COLO829 (cell line): ENCODE measurements around the gene METTL22.
A peak's percentile ranks its signal among the peaks of the same experiment; 100 is the strongest.

Experiments used
- DNase-seq: peaks from one replicate; pipeline ENCODE4 v3.0.0; 2012; ENCODE audit warnings: low spot score

Gene METTL22

GRCh38 chr16:8632675-8633182 is 11.2 kb downstream of the METTL22 start:
- no peak for DNase-seq

- DNase-seq: no peak
Observed at GRCh38 chr16:8634991-8635736, 13.7 kb downstream of the METTL22 start.

- no peak for DNase-seq
Observed at GRCh38 chr16:8639694-8640093, 18.2 kb downstream of the METTL22 start.

GRCh38 chr16:8641671-8642070 is 20.2 kb downstream of the METTL22 start:
- no peak for DNase-seq

GRCh38 chr16:8642146-8642545 is 20.6 kb downstream of the METTL22 start:
- no peak for DNase-seq

GRCh38 chr16:8644211-8645140 is 23.0 kb downstream of the METTL22 start:
- DNase-seq: no peak

- DNase-seq: no peak
Observed at GRCh38 chr16:8645141-8645521, 23.6 kb downstream of the METTL22 start.

- DNase-seq: no peak
Observed at GRCh38 chr16:8645831-8646230, 24.3 kb downstream of the METTL22 start.

GRCh38 chr16:8646326-8647053 is 25.0 kb downstream of the METTL22 start:
- DNase-seq: no peak

- DNase-seq: no peak
Observed at GRCh38 chr16:8647721-8648318, 26.3 kb downstream of the METTL22 start.

GRCh38 chr16:8648877-8649276 is 27.4 kb downstream of the METTL22 start:
- DNase-seq: no peak

GRCh38 chr16:8649829-8650554 is 28.5 kb downstream of the METTL22 start:
- DNase-seq: no peak

- peak; percentile 50 for DNase-seq
Observed at GRCh38 chr16:8651958-8652357, 30.5 kb downstream of the METTL22 start.

GRCh38 chr16:8655184-8655717 is 33.8 kb downstream of the METTL22 start:
- no peak for DNase-seq

- no peak for DNase-seq
Observed at GRCh38 chr16:8656376-8656775, 34.9 kb downstream of the METTL22 start.

GRCh38 chr16:8660841-8661301 is 39.4 kb downstream of the METTL22 start:
- peak; percentile 49 for DNase-seq

- DNase-seq: no peak
Observed at GRCh38 chr16:8661703-8662102, 40.2 kb downstream of the METTL22 start.

- DNase-seq: no peak
Observed at GRCh38 chr16:8663192-8664089, 41.9 kb downstream of the METTL22 start.

GRCh38 chr16:8665529-8665928 is 44.0 kb downstream of the METTL22 start:
- DNase-seq: no peak

GRCh38 chr16:8667492-8667891 is 46.0 kb downstream of the METTL22 start:
- no peak for DNase-seq
